ENCODE measurements around the gene HNRNPAB.
"Not testable (repeated sequence)": the region's sequence is repeated elsewhere in the genome, so short reads cannot be mapped to it uniquely, and the experiment has no call there.

Gene HNRNPAB

GRCh38 chr5:178198151-178198550 lies 6.2 kb upstream of the HNRNPAB start:
- not testable (repeated sequence) for DNase-seq

- no peak for DNase-seq
Measured at GRCh38 chr5:178198706-178199105, 5.6 kb upstream of the HNRNPAB start.

GRCh38 chr5:178199581-178200434 lies 4.5 kb upstream of the HNRNPAB start:
- DNase-seq = no peak

- DNase-seq = no peak
Measured at GRCh38 chr5:178201221-178201926, 3.0 kb upstream of the HNRNPAB start.

DNA sequence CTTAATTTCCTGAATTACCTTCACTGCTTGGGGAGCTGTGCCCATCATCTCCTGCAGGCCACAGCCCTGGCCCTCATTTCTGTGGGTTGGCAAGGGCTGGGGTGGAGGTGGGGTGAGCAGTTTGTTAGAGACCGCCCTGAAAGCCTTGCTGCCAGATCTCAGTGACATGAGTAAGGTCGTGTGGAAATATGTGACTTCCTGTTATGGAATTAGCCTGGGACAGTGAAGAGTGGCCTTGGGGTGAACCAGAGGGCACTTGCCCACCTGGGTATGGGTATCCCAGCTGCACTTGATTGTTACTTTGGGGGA lies 2.5 kb upstream of the HNRNPAB start:
- DNase-seq = no peak

DNA sequence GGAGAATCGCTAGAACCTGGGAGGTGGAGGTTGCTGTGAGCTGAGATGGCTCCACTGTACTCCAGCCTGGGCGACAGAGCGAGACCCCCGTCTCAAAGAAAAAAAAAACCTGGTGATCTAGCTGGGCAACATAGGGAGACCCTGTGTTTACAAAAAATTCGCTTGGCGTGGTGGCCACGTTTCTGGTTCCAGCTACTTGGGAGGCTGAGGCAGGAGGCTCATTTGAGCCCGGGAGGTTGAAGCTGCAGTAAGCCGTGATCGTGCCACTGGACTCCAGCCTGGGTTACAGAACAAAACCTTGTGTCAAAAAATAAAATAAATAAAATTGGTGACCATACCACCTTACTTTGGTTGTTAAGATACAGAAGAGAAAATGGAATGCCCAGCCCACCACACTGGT lies 1.8 kb upstream of the HNRNPAB start:
- DNase-seq = no peak

- no peak for DNase-seq
Measured at GRCh38 chr5:178203670-178204181, 607 bp upstream of the HNRNPAB start.

- DNase-seq = peak; percentile 29
Measured at GRCh38 chr5:178204935-178205748, 809 bp downstream of the HNRNPAB start.

- DNase-seq = no peak
Measured at GRCh38 chr5:178205749-178206047, 1.4 kb downstream of the HNRNPAB start.

GRCh38 chr5:178206166-178207101 lies 2.1 kb downstream of the HNRNPAB start:
- no peak for DNase-seq

DNA sequence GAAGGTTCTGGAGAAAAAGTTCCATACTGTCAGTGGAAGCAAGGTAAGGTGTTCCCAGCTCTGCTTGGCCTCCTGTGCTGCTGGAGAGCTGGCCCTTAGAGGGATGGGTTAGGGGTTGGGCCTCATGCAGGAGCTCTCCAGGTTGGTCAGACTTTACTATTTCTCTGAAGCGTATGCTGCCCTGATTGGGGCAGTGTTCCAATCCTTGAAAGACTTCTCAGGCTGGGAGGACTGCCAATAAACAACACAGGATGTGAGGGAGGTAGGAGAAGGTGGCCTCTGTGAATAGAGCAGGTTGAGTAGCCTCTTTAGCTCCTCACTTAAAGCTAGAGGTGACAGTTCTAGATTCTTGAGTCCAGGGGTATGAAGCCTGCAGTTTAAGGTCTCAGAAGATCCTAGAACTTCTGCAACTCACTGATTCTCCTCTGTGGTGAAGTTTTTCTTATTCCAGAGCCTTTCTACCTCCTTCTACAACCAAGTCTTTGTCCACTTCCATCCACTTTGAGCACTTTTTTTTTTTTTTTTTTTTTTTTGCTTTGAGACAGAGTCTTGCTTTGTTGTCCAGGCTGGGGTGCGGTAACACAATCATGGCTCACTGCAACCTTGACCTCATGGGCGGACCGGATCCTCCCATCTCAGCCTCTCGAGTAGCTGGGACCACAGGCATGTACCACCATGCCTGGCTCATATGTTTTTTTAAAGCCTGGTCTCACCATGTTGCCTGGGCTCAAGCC lies 3.0 kb downstream of the HNRNPAB start:
- DNase-seq = no peak

GRCh38 chr5:178207917-178208280 lies 3.6 kb downstream of the HNRNPAB start:
- DNase-seq = no peak

- DNase-seq = no peak
Measured at GRCh38 chr5:178208540-178209227, 4.4 kb downstream of the HNRNPAB start.

- no peak for DNase-seq
Measured at GRCh38 chr5:178209334-178210072, 5.2 kb downstream of the HNRNPAB start.

GRCh38 chr5:178210073-178210535 lies 5.8 kb downstream of the HNRNPAB start:
- DNase-seq = no peak

- DNase-seq = no peak
Measured at GRCh38 chr5:178210686-178211085, 6.4 kb downstream of the HNRNPAB start.

DNA sequence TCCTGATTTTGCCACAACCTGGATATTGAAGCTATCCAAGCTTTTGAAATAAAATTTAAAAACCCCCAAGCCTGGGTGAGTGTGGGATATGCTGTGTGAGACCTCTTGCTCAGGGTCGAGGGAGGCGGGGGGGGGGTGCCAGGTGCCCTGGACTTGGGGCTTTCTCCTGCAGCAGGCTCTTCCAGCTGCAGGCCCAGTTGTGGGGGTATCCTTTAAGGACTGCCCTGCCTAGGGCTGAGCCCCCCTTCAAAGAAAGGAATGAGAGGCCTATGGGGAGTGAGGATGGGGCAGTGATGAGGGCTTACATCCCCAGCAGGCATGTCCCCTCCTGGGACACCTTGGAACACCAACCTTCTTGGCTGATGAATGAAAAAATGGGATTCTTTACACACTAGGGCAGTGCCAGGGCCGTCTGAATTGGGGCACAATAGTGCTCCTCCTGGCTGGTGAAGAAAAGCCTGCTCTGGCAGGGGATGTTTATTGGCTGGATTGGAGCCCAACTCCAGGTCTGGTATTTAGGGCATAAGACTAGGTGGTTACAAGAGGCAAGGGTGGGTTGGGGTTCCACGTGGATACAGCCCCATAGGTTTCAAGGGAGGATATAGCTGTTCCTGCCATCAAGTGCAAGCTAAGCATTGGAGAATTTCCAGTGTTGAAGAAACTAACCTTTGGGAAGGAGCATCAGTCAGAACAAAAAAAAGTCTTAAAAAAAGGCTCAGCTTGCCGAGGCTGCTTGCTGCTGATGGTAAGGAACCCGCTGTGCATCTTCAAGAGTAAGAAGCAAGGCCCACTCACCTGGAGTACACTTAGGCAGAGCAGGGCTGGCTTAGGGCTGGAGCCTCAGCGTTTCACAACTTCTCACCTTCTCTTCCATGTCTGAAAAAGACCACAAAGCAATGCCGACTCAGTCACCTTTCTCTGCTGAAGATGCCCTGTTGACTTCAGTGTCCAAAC lies 7.0 kb downstream of the HNRNPAB start:
- no peak for DNase-seq

DNA sequence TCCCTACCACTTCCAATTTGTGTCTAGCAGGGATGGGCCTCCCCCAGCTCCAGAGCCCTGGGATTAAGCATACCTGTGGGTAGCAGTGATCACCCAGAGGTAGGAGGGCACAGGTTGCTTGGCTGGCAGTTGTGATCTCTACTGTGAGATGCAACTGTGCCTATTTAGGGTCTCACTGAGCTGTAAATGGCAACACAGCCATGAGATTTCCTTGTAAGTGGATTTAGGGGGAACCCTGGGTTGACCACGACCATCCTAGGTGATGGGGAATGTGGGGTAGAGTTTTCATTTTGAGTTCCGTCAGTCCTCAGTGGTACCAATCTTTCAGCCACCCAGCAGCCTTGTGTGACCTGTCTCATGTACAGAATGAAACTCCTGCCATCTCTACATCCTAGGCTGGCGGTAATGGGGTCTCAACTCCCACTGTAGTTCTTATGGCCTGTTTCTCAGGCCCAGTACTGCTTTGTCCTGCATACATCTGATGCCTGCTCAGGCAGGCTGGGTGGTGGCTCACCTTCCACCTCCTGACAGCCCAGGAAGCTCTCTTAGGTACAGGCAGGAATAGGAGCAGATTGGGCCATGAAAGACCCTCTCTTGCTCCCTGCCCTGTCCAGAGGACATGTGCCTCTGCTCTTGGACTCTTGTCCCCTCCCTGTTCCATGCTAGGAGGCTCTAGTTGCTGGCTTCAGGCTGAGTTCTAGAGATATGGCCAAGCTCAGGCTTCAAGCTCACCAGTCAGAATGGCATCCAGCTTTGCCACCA lies 8.1 kb downstream of the HNRNPAB start:
- DNase-seq = no peak
